Astrocyte of the cerebellum (primary cell): ENCODE results near the gene TNN.

Experiments used
- DNase-seq: peaks from one replicate; pipeline ENCODE4 v3.0.0-alpha.2; 2011; ENCODE audit warnings: low read depth
- H3K4me3 ChIP-seq: 2 replicates; pipeline ENCODE4 v1.5.1; 2011; ENCODE audit warnings: mild to moderate bottlenecking, low read depth, low read length, moderate library complexity
- in situ Hi-C: cut with HindIII; loops from 2 replicates; pipeline ENCODE4 v1.10.0; 2017; ENCODE audit warnings: low sequenced_read_pairs
- TF ChIP-seq, protein P1 (sequence below): IDR thresholded peaks from 2 replicates; pipeline ENCODE4 v1.5.1; 2012; ENCODE audit warnings: low read length, low read depth, moderate library complexity, mild to moderate bottlenecking; ENCODE audit errors: missing control alignments

Gene TNN

DNA sequence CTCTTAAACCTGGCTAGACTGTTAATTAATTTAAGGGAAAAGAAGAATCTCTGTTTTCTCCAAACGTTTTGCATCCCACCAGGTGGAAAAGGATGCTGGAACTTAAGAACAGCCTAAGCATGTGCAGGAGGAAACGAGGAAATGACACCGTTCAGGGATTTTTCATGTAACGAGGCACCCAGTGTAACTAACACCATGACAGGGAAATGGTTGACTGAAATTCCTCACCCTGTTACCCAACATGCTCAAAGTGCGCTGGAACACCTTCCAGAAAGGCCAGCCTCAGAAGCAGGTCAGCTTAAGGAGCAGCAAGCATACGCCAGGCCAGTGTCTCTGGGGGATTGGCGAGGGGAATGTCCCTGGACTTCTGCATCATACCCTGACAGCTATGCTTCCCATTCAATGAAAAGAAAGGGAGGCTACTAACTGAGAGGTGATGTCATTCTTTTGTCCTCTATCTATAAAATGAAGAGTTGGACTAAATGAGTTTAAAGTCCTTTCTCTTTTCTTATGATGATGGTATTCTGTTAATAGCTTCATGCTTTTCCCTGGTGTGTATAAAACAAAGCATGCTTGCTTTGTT lies 21.6 kb downstream of the TNN start:
- in situ Hi-C loops = no loop called here

DNA sequence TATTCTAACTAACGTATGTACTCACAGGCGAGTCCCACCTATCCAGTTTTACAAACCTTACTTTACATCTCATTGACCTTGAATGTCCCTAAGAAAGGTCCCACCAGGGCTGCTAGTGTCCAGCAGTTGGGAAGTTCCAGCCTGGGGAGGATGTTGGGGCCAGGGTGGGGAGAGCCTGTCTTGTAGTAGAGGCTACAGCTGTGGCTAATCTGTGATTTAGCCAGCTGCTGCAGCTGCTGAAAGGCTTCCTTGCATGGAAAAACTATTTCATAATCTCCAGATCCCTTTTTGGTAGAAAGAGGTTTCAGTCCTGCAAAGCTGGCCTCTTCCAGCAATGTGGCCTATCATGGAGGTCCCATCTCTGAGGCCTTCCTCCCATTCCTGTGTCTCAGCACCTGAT lies 23.1 kb downstream of the TNN start:
- H3K4me3 ChIP-seq = no peak overlapping the region
- in situ Hi-C loops = no loop called here
- TF ChIP-seq, protein P1, sequence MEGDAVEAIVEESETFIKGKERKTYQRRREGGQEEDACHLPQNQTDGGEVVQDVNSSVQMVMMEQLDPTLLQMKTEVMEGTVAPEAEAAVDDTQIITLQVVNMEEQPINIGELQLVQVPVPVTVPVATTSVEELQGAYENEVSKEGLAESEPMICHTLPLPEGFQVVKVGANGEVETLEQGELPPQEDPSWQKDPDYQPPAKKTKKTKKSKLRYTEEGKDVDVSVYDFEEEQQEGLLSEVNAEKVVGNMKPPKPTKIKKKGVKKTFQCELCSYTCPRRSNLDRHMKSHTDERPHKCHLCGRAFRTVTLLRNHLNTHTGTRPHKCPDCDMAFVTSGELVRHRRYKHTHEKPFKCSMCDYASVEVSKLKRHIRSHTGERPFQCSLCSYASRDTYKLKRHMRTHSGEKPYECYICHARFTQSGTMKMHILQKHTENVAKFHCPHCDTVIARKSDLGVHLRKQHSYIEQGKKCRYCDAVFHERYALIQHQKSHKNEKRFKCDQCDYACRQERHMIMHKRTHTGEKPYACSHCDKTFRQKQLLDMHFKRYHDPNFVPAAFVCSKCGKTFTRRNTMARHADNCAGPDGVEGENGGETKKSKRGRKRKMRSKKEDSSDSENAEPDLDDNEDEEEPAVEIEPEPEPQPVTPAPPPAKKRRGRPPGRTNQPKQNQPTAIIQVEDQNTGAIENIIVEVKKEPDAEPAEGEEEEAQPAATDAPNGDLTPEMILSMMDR = no peak
- DNase-seq = no peak

More for the DNA sequence above, 21.6 kb downstream of the TNN start:
- H3K4me3 ChIP-seq = no peak overlapping the region
- TF ChIP-seq, protein P1 = no peak
- no peak for DNase-seq

DNA sequence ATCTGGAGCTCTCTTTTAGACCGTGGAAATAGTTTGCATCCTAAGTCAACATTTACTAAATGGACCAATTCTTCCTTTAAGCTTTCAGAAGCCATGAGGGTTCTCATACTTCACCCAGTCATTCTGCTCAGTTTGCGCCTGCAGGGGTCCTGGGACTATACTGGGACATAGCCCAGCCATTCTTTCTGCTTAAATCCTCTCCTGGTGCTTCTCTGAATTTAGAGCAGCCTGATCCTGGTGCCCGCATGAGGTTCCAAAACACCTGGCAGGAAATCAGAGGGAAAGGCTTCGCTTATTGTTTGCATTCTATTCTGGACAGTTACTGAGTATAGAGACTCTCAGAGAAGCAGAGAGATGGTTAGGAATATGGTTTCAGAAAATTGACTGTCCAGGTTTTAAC lies 27.0 kb downstream of the TNN start:
- TF ChIP-seq, protein P1 = no peak
- H3K4me3 ChIP-seq = no peak overlapping the region
- in situ Hi-C loops = no loop called here
- no peak for DNase-seq

DNA sequence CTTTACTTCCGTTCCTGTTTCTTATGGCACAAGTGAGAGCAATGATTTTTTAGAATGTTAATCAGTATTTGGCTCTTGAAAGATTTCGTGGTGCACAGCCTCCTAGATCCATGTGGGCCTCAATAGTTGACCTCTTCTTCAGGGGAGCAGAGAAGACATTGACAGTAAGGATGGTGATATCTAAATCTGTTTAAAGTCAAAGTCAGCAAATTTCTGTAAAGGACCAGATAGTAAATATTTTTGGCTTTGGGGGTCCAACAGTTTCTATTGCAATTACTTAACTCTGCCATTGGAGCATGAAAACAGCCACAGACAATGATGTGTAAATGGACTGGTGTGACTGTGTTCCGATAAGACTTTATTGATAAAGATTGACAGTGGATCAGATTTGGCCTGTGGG lies 27.4 kb downstream of the TNN start:
- in situ Hi-C loops = no loop called here
- TF ChIP-seq, protein P1 = no peak
- no peak for DNase-seq
- H3K4me3 ChIP-seq = no peak overlapping the region

DNA sequence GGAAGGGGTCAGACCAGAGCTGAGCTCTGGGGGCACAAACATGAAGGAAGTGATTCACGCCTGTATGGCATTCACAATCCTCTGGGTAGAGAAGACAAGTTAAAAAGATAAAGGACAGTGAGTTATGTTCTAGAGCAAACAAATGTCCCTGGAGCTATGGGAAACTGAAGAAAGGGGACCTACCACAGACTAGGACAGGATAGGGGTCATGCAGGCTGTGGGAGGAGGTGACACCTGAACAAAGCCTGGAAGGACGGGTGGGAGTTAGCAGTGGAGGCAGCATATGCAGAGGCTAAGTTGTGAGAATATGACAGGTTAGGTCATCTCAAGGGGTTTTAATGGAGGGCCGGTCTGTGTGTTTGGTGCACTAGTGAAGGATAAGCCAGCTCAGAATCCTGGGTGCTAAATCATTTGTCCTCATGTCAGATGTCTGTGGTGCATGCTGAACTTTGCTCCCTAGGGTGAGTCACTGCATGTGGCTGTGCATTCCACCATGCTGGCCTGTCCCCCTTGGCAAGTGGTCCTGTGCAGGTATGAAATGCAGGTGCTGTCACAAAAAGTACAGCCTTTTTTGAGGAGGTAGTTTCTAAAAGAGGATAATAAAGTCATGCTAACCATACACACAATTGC lies 28.5 kb downstream of the TNN start:
- DNase-seq = no peak
- in situ Hi-C loops = no loop called here
- no peak overlapping the region for H3K4me3 ChIP-seq
- TF ChIP-seq, protein P1 = no peak

DNA sequence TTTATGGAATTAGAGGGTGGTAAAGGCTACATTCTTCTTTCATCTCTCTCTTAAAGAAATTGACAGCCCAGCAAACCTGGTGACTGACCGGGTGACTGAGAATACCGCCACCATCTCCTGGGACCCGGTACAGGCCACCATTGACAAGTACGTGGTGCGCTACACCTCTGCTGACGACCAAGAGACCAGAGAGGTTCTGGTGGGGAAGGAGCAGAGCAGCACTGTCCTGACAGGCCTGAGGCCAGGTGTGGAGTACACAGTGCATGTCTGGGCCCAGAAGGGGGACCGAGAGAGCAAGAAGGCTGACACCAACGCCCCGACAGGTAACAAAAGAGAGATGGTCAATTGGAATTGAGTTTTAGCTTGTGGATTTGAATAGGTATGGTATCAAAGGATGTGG lies 29.7 kb downstream of the TNN start:
- in situ Hi-C loops = no loop called here
- DNase-seq = no peak
- TF ChIP-seq, protein P1 = no peak
- H3K4me3 ChIP-seq = no peak overlapping the region
